H9 (cell line): ENCODE measurements around the gene TM9SF4. TPM values are rescaled to one million over a fixed set of nuclear protein-coding genes. Genes with fewer than 3 reads are reported as not detected.

Experiments used
- DNase-seq: peaks from one replicate; pipeline ENCODE4 v3.0.0-alpha.2; 2017
- H2AFZ ChIP-seq: one replicate; pipeline ENCODE4 v1.6.1; 2013; ENCODE audit warnings: mild to moderate bottlenecking, low read length, control low read depth, moderate library complexity
- H2AK5ac ChIP-seq: 2 replicates; pipeline ENCODE4 v1.6.1; 2013; ENCODE audit warnings: low read length, control low read depth, mixed read lengths; ENCODE audit not compliant: insufficient read length
- H2BK120ac ChIP-seq: one replicate; pipeline ENCODE4 v1.6.1; 2013; ENCODE audit warnings: low read depth, mild to moderate bottlenecking, low read length, control low read depth, inconsistent platforms; ENCODE audit not compliant: poor library complexity, severe bottlenecking
- H2BK12ac ChIP-seq: 2 replicates; pipeline ENCODE4 v1.6.1; 2013; ENCODE audit warnings: low read length, control low read depth, mixed read lengths, low read depth; ENCODE audit not compliant: insufficient read length
- H2BK15ac ChIP-seq: 2 replicates; pipeline ENCODE4 v1.6.1; 2013; ENCODE audit warnings: low read depth, low read length, control low read depth
- H2BK20ac ChIP-seq: one replicate; pipeline ENCODE4 v1.6.1; 2013; ENCODE audit warnings: low read depth, mild to moderate bottlenecking, low read length, control low read depth, inconsistent platforms; ENCODE audit not compliant: poor library complexity, severe bottlenecking
- H2BK5ac ChIP-seq: 2 replicates; pipeline ENCODE4 v1.6.1; 2013; ENCODE audit warnings: low read length, control low read depth, mixed read lengths; ENCODE audit not compliant: insufficient read length
- H3K14ac ChIP-seq: 2 replicates; pipeline ENCODE4 v1.6.1; 2013; ENCODE audit warnings: low read length, control low read depth; ENCODE audit not compliant: insufficient read depth
- H3K18ac ChIP-seq: 2 replicates; pipeline ENCODE4 v1.6.1; 2013; ENCODE audit warnings: low read depth, mild to moderate bottlenecking, mixed read lengths, low read length, control low read depth; ENCODE audit not compliant: insufficient read length
- H3K23ac ChIP-seq: 2 replicates; pipeline ENCODE4 v1.6.1; 2013; ENCODE audit warnings: low read length, control low read depth, mixed read lengths, low read depth; ENCODE audit not compliant: insufficient read length
- H3K23me2 ChIP-seq: 2 replicates; pipeline ENCODE4 v1.6.1; 2013; ENCODE audit warnings: low read depth, mild to moderate bottlenecking, mixed read lengths, low read length, control low read depth; ENCODE audit not compliant: insufficient read length, poor library complexity, severe bottlenecking
- H3K27ac ChIP-seq: 2 replicates; pipeline ENCODE4 v1.5.1; 2013; ENCODE audit warnings: low read length, control low read depth, mixed read lengths, low read depth; ENCODE audit not compliant: insufficient read length
- H3K27me3 ChIP-seq: 2 replicates; pipeline ENCODE4 v1.6.1; 2013; ENCODE audit warnings: low read length, control low read depth, inconsistent platforms; ENCODE audit not compliant: insufficient read depth
- H3K4ac ChIP-seq: 2 replicates; pipeline ENCODE4 v1.6.1; 2013; ENCODE audit warnings: low read depth, mild to moderate bottlenecking, control low read depth, inconsistent platforms, low read length, moderate library complexity
- H3K4me1 ChIP-seq: 2 replicates; pipeline ENCODE4 v1.6.1; 2013; ENCODE audit warnings: low read length, control low read depth, inconsistent platforms; ENCODE audit not compliant: insufficient read depth
- H3K4me2 ChIP-seq: 2 replicates; pipeline ENCODE4 v1.6.1; 2013; ENCODE audit warnings: low read length, control low read depth, mixed read lengths; ENCODE audit not compliant: insufficient read length, insufficient read depth
- H3K56ac ChIP-seq: 2 replicates; pipeline ENCODE4 v1.6.1; 2013; ENCODE audit warnings: low read depth, mild to moderate bottlenecking, mixed read lengths, low read length, control low read depth; ENCODE audit not compliant: insufficient read length
- H3K79me1 ChIP-seq: 2 replicates; pipeline ENCODE4 v1.6.1; 2013; ENCODE audit warnings: low read depth, mild to moderate bottlenecking, moderate library complexity, low read length, control low read depth, inconsistent platforms; ENCODE audit not compliant: insufficient read depth, poor library complexity, severe bottlenecking
- H3K79me2 ChIP-seq: 2 replicates; pipeline ENCODE4 v1.6.1; 2013; ENCODE audit warnings: low read length, control low read depth, inconsistent platforms; ENCODE audit not compliant: insufficient read depth
- H3K9ac ChIP-seq: 2 replicates; pipeline ENCODE4 v1.6.1; 2013; ENCODE audit warnings: low read length, control low read depth, mixed read lengths; ENCODE audit not compliant: insufficient read length; ENCODE audit errors: extremely low read depth
- H3K9me3 ChIP-seq: one replicate; pipeline ENCODE4 v1.6.1; 2013; ENCODE audit warnings: low read depth, low read length, inconsistent platforms; ENCODE audit not compliant: control insufficient read depth
- H3T11ph ChIP-seq: one replicate; pipeline ENCODE4 v1.6.1; 2013; ENCODE audit warnings: mild to moderate bottlenecking, low read length, control low read depth, inconsistent platforms
- H4K20me1 ChIP-seq: one replicate; pipeline ENCODE4 v1.6.1; 2013; ENCODE audit not compliant: control insufficient read depth, insufficient read length, insufficient read depth
- H4K5ac ChIP-seq: 2 replicates; pipeline ENCODE4 v1.6.1; 2013; ENCODE audit warnings: low read depth, mild to moderate bottlenecking, mixed read lengths, low read length, control low read depth; ENCODE audit not compliant: insufficient read length
- H4K8ac ChIP-seq: replicated peaks from 2 replicates; pipeline ENCODE4 v1.6.1; 2013; ENCODE audit warnings: low read length, control low read depth, mixed read lengths, low read depth; ENCODE audit not compliant: insufficient read length
- H4K91ac ChIP-seq: 2 replicates; pipeline ENCODE4 v1.6.1; 2013; ENCODE audit warnings: low read depth, mild to moderate bottlenecking, moderate library complexity, mixed read lengths, low read length, control low read depth; ENCODE audit not compliant: insufficient read length
- H3K27ac Mint-ChIP-seq, 3 experiments: 2 replicates in 2 of 3; 3 replicates in 1 of 3; pipeline ENCODE4 v1.8.0; 2020 to 2021; ENCODE audit warnings: mixed read lengths in 3 of 3, mild to moderate bottlenecking in 1 of 3, moderate library complexity in 1 of 3
- H3K27me3 Mint-ChIP-seq: 2 replicates; pipeline ENCODE4 v1.8.0; 2021; ENCODE audit warnings: low read depth, mild to moderate bottlenecking, moderate library complexity, mixed read lengths
- H3K36me3 Mint-ChIP-seq, 3 experiments: 2 replicates in 2 of 3; 3 replicates in 1 of 3; pipeline ENCODE4 v1.8.0; 2020 to 2021; ENCODE audit warnings: low read depth in 3 of 3, mixed read lengths in 3 of 3; ENCODE audit not compliant: insufficient read depth in 1 of 3
- H3K4me1 Mint-ChIP-seq, 2 experiments: 2 replicates each; pipeline ENCODE4 v1.8.0; 2020; ENCODE audit warnings: mixed read lengths in 2 of 2
- H3K4me3 Mint-ChIP-seq, 2 experiments: 2 replicates in 1 of 2; 3 replicates in 1 of 2; pipeline ENCODE4 v1.8.0; 2020 to 2021; ENCODE audit warnings: mild to moderate bottlenecking in 2 of 2, mixed read lengths in 2 of 2, moderate library complexity in 1 of 2
- H3K9me3 Mint-ChIP-seq, 2 experiments: 2 replicates in 1 of 2; 3 replicates in 1 of 2; pipeline ENCODE4 v1.8.0; 2020; ENCODE audit warnings: mild to moderate bottlenecking in 2 of 2, mixed read lengths in 2 of 2, moderate library complexity in 1 of 2
- CTCF ChIP-seq: fragments of 200-600 bp; sonication (generic); conservative IDR thresholded peaks from 3 replicates; pipeline ENCODE4 v1.8.0; 2021; ENCODE audit warnings: antibody characterized with exemption, mild to moderate bottlenecking
- WGBS: extraction: QIAGEN DNeasy Blood & Tissue Kit; methylation state at CpG from one replicate; pipeline ENCODE4 v1.1.7; 2013; ENCODE audit warnings: missing lambda C conversion rate, low lambda C conversion rate, mixed read lengths; ENCODE audit not compliant: insufficient read length; ENCODE audit errors: extremely low coverage; 5-methylcytosine and 5-hydroxymethylcytosine counted together
- total RNA-seq: library from RNA; stranded (reverse); gene quantifications from 2 replicates; pipeline ENCODE4 v1.2.1, GENCODE V29; 2021

TM9SF4 gene
- total RNA-seq, 1 experiment from 2014 or later, result 62.3 TPM

GRCh38 chr20:32158351-32158750 lies 48.8 kb downstream of the TM9SF4 start:
- Mint-ChIP-seq H3K4me1 (peaks cover 2 to 7% of the 10 kb centered on the region in 2 experiments; a peak in 3 of 4 replicates), H3K9me3 (no peaks in the 10 kb centered on the region), H3K27ac (0 out of 7 replicates have a peak overlapping the region, but pooled peaks of 1 of the 3 experiments have one; percentile 56), H3K27me3 (no peaks in the 10 kb centered on the region), H3K4me3 (no peak overlapping the region), H3K36me3 (peaks cover 27 to 80% (median 66%) of the 10 kb centered on the region in 3 experiments; a peak in 6 of 7 replicates)
- no peaks in the 10 kb centered on the region for H4K20me1 ChIP-seq
- no peak overlapping the region for H3T11ph ChIP-seq
- H3K4me2 ChIP-seq, result no peak overlapping the region
- no peak overlapping the region for H4K8ac ChIP-seq
- no peaks in the 10 kb centered on the region for H3K4me1 ChIP-seq
- H2BK20ac ChIP-seq, result no peak overlapping the region
- H3K9ac ChIP-seq, result no peak overlapping the region
- no peaks in the 10 kb centered on the region for H3K79me2 ChIP-seq
- H2BK15ac ChIP-seq, result no peak overlapping the region
- no peak overlapping the region for H3K4ac ChIP-seq
- H3K23ac ChIP-seq, result no peak overlapping the region
- no peaks in the 10 kb centered on the region for H3K9me3 ChIP-seq
- no peak overlapping the region for H2AK5ac ChIP-seq
- H3K18ac ChIP-seq, result no peak overlapping the region
- H3K27ac ChIP-seq, result no peak overlapping the region
- no peak for DNase-seq
- H2BK120ac ChIP-seq, result no peak overlapping the region
- no peak overlapping the region for H4K5ac ChIP-seq
- H3K56ac ChIP-seq, result no peak overlapping the region
- H3K14ac ChIP-seq, result no peak overlapping the region
- H2AFZ ChIP-seq, result no peak overlapping the region
- H2BK5ac ChIP-seq, result no peak overlapping the region
- no peak overlapping the region for H4K91ac ChIP-seq
- WGBS, result no CpG with 5 or more reads among the region's 11 CpGs
- TF ChIP-seq CTCF, result no peak
- H3K79me1 ChIP-seq, result no peaks in the 10 kb centered on the region
- no peaks in the 10 kb centered on the region for H3K27me3 ChIP-seq
- no peaks in the 10 kb centered on the region for H3K23me2 ChIP-seq
- no peak overlapping the region for H2BK12ac ChIP-seq
